ENCODE results near the gene TRIM28. TPM values are rescaled to one million over a fixed set of nuclear protein-coding genes. Genes with fewer than 3 reads are reported as not detected.

Gene TRIM28
- total RNA-seq, 2 donors from 2014 or later, result 159 to 168 TPM

Small RNA genes within 50 kb of the gene (microRNA-seq; reads per million reads assigned to microRNA genes)
- 0 to 0.26 reads per million in 2 donors for gene MIR6807 (ENCODE audit: borderline microRNAs expressed in 2 of 2)

Other genes with a start within 250 kb of the TRIM28 start
- 10 to 100 TPM; 17.7 to 25.0 TPM for gene ERVK3-1, start 238.7 kb upstream of the TRIM28 start, total RNA-seq
- 1 to 10 TPM; 2.5 to 2.6 TPM for gene ZSCAN22, start 217.1 kb upstream of the TRIM28 start, total RNA-seq
- 10 to 100 TPM; 11.7 to 17.5 TPM for gene A1BG, start 190.6 kb upstream of the TRIM28 start, total RNA-seq
- gene ZNF497, start 181.3 kb upstream of the TRIM28 start, total RNA-seq, result under 1 TPM; 0.14 to 0.69 TPM
- gene ZNF837, start 163.0 kb upstream of the TRIM28 start, total RNA-seq, result 1 to 10 TPM in 1 of 2 donors, under 1 TPM in 1; 0.86 to 1.0 TPM
- 100 to 1,000 TPM; 714 to 768 TPM for gene RPS5, start 156.8 kb upstream of the TRIM28 start, total RNA-seq
- not detected for gene RNF225, start 148.4 kb upstream of the TRIM28 start, total RNA-seq
- 10 to 100 TPM in 1 of 2 donors, 1 to 10 TPM in 1; 7.3 to 11.7 TPM for gene ZNF584, start 135.4 kb upstream of the TRIM28 start, total RNA-seq
- gene ZNF132, start 103.9 kb upstream of the TRIM28 start, total RNA-seq, result 1 to 10 TPM; 2.9 to 3.8 TPM
- gene ZNF324B, start 92.4 kb upstream of the TRIM28 start, total RNA-seq, result 1 to 10 TPM; 5.1 to 5.4 TPM
- gene ZNF324, start 77.0 kb upstream of the TRIM28 start, total RNA-seq, result 1 to 10 TPM; 7.0 to 7.8 TPM
- 1 to 10 TPM; 4.8 to 6.0 TPM for gene ZNF446, start 67.7 kb upstream of the TRIM28 start, total RNA-seq
- 1 to 10 TPM; 7.6 to 7.9 TPM for gene SLC27A5, start 32.1 kb upstream of the TRIM28 start, total RNA-seq
- gene ZBTB45, start 24.3 kb upstream of the TRIM28 start, total RNA-seq, result 10 to 100 TPM; 11.8 to 12.1 TPM
- 100 to 1,000 TPM in 1 of 2 donors, 10 to 100 TPM in 1; 96.9 to 103 TPM for gene CHMP2A, start 11.0 kb downstream of the TRIM28 start, total RNA-seq
- gene UBE2M, start 14.5 kb downstream of the TRIM28 start, total RNA-seq, result 10 to 100 TPM; 53.3 to 60.0 TPM
- 10 to 100 TPM; 10.0 to 14.0 TPM for gene MZF1, start 29.3 kb downstream of the TRIM28 start, total RNA-seq

All from posterior vena cava (tissue), 2 donors.